Activated naive CD8-positive, alpha-beta T cell treated with anti-CD3 and anti-CD28 coated beads, Interleukin-2, amount 50 U/mL, for 16 hours (primary cell): ENCODE results near the gene CYB5A.
"Not testable (repeated sequence)": the region's sequence is repeated elsewhere in the genome, so short reads cannot be mapped to it uniquely, and the experiment has no call there.

Experiments
- DNase-seq: peaks from one replicate; pipeline ENCODE4 v3.0.0-alpha.2; 2020; ENCODE audit warnings: low read depth, low spot score

CYB5A gene, protein sequence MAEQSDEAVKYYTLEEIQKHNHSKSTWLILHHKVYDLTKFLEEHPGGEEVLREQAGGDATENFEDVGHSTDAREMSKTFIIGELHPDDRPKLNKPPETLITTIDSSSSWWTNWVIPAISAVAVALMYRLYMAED

DNA sequence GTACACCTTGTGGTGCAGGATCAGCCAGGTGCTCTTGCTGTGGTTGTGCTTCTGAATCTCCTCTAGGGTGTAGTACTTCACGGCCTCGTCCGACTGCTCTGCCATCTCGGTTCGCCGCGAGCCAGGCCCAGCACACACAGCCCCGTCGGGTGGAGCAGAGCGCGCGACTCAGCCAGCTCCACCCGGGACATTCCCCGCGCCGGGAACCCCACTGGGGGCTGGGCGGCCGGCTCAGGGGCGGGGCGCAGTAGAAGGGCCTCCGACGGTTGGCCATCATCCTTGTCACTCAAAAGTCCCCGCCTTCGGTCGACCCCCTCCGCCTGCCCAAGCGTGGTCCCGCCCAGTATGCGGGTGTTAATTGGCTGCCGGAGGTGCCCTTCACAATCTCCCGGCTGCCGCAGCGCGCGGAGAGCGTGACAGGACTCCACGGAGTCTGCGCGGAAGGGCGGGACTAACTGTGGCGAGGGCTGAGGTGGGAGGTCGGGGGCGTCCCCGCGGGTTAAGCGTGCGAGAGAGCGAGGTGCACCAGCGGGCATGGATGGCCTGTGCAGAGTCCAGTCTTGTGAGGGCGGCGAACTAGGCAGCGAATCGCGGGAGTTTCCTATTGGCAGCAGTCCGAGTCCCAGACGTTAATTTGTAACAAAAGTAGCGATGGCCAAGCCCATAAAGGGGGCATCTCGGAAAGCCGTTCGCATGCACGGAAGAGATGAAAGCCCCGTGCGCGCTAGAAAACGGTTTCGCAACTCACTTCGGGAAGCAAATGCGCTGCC, at the start of gene CYB5A:
Gene CYB5A (minus strand): TSS at position 193 of the 770 bp plus-strand sequence. CDS start 88 bp downstream, at position 105.
- peak; percentile 97 for DNase-seq

DNA sequence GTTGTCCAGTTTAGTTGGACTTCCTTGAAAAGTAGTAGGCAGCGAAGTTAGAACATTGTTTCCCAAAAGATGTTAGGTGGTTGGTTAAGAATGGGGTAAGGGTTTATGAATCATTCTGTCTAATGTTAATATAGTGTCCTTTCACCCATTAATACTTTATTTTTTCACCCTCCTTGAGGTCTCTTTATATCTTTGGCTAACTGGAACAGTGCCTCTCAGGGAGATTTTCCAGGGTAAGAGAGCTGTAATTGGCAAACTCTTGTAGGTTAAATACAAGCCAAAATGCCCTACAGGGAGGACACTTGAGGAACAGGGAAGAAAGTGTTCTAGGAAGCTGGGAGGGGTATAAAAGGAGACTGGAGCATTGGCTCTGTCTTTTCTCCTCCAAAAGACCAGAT, 46.1 kb upstream of the CYB5A start:
- DNase-seq, result no peak

DNA sequence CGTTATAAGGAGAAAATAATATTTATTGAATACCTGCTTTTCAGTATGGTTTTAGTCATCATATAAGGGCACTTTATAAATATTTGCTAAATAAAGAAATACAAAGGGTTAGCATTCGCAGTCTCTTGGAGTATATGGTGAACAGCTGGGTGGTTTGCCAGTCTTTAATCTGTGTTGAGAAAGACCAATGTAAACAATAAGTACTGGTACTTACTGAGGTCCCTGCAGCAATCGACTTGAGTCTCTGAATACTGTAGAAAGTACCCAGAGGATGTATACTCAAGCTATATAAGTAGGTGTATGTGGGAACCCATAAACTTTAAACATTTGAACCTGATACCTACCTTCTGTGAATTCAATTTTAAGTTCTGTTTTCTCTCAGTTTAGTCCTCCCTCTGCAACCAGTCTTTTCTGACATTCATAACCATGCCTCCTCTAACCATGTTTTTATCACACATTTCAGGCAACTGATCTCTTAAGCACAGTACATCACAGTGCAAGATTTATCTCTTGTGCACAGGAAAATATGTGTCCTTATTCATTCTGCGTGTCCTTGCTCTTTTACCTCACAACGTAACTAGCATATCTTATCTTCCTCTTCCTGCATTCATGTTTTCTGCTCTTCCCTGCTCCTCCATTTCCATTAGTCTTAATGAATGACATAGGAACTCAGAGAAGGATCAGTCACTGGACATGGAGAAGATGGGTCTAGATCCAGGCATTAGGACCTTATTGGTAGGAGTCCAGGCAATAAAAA, 45.6 kb upstream of the CYB5A start:
- DNase-seq, result no peak

DNA sequence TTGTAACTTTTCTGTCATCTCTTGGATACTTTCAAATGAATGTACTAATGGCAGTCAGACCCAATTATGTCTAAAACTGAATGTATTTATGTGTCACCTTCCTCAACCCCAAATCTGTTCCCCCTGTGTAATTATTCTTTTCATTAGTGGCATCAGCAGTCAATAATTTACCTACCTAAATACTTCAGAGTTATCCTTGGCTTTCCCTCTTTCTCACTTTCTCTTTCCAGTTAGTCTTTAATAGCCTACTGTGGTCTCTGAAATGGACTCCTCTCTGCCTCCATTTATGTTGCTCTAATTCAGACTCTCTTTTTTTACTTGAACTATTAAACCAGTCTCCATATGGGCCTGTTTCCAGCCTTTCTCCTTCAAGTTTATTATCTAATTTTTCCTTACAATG, 44.9 kb upstream of the CYB5A start:
- DNase-seq, result no peak

DNA sequence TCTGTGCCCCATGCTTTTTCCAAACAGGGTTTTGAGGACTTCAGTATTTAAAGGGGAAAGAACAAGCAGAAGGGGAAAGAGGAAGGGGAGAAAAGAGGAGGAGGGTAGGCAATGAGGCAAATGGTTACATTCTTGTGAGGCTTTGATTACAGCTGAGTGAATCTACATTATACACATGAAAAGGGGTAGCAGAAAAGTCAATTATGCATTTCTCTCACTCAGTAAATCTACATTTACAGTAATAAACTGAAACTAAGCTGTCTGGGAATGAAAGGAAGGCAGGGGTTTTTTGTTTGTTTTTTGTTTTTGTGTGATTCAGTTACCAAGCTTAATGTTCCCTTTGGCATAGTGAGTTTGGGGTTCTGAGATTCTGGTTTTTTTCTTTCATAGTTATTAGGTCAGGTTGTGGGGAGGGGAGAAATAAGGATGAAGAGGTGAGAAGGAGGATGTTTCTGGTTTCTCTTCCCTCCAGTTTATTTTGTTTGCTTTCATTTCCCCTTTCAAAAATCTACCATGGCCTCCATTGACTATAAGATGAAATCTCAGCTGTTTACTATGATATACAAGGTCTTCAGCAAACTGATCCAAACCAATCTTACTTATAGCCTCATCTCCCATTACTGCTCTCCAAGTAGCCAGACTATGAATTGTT, 42.6 kb upstream of the CYB5A start:
- no peak for DNase-seq

DNA sequence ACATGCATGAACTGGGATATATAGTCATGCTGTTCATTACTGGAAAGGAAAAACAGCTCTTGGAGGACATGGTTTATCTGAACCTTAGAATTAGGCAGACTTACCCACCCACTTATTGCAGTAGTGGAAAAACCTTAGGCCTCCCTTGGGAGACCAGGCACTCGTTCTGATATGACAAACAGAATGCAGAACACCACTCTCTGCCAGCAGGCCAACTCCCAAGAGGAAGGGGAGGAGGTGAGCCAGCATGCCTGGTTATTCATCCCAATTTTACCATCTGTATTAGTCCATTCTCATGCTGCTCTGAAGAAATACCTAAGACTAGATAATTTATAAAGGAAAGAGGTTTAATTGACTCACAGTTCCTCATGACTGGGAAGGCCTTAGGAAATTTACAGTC, 41.3 kb upstream of the CYB5A start:
- DNase-seq, result no peak

DNA sequence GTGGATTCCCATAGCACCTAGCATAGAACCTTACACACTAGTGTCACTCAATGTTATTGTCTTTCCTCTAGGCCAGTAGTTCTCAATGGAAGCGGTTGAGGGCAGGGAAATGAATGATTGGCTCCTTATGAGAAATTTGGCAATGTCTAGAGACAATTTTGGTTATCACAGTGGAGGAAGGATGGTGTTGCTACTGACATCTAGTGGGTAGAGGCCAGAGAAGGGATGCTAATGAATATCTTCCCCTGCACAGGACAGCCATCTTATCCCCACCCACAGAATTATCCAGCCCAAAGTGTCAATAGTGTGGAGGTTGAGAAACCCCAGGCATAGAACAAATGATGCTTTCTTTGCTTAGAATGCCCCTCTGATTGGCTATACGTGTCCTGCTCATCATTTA, 39.6 kb upstream of the CYB5A start:
- DNase-seq, result no peak

DNA sequence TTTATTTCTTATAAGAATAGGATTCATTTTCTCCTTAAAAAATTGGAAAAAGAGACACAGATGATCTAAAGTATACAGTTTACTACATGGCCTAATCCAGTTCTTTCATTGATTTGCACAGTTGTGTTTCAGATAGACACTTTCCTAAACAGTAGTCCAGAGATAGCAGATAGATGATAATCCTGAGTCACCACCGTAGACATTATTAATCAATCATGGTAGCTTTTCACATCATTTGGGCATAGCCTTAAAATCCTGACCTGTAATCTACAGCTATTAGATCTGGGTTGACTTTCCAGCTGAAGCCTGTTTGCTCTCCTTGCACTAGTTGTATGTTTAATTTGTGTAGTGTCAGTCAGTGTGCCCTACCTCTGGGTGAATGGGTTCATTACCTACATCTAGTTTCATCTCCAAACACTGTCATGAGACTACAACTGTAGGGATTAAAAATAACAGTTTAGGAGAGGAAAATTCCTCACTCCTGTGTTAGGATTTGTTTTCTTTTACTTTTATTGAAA, 38.0 kb upstream of the CYB5A start:
- DNase-seq, result no peak

DNA sequence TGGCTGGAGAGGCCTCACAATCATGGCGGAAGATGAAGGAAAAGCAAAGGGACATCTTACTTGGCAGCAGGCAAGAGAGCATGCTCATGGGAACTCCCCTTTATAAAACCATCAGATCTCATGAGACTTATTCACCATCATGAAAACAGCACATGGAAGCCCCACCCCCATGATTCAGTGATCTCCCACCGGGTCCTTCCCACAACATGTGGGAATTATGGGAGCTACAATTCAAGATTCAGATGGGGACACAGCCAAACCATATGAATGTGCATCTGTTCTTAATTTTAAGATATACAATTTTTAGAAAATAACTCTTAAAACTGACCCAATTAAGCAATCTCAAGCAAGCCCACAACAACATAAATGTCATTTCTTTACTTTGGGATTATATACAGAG, 36.4 kb upstream of the CYB5A start:
- DNase-seq, result no peak

DNA sequence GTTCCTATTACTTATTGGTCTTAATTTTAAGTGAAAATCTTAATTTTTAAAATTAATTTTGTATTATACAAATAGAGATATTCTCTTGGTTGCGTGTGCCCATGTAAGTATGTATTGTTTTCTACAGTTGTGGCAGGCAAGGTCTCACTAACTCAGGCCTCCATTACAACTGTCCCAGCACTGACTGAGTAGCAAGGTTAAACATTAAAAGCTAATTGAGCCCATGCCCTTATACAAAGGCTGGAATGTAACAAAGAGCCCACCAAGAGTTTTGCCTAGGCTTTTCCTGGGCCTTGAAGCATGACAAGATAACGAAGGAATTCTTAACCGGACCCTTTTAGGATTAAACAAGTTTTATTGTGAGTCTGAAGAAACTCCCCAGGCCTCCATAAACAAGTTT, 35.0 kb upstream of the CYB5A start:
- DNase-seq, result not testable (repeated sequence)

DNA sequence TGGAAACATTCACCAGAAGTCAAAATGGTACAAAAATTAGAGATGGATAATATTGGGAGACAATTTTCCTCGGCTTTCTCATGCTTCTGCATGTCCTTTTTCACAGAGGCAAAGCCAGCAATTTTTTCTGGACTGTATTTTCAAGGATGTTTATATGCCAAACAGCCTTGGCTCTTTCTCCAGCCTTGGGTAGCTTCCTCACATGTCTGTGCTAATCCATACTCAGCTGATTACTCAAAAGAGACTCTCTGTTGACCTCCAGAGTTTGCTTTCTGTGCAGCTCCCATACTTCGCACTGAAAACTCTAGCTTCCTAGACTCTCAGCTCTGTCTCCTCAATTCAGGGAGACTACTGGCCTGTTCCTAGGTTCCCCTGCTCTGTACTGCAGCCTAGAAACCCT, 34.5 kb upstream of the CYB5A start:
- DNase-seq, result no peak

DNA sequence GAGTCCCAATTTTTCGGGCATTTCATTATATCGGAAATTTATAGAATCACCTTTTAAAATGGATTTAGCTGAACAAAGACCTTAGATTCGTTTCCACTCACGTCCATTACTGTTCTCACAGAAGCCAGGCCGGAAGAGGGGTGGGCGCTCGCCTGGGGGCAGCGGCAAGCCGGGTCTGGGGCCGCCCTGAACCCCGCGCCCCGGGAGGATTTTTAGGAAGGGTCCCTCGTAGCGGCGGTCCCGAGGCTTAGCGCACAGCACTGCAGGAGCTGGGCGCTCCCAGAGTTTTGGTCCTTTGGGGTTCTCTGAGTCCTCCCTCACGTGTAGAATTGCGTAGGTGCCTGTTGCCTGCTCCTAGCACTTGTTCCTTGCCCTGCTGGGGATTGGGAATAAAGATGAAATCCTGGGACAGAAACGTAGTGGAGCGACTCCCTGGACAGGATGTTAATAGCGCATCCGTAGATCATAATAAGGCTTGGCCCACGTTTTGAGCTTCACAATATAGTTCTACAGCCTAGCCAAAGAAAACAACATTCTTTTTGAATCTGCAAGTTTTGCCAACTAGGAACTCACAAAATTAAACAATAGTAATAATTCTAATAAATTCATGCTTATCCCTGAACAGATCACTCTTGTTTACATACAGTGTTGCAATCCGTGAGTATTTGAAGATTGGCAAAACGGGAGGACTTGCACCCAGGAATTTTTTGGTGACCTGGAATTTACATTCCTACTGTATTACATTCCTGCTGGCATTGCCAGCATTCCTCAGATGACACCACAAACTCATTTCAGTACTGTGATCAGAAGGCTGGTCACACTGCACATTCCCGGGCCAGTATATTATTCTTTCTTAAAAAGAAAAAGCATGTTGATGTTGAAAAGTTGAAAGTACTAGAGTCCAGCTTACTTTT, 24.8 kb upstream of the CYB5A start:
- no peak for DNase-seq

DNA sequence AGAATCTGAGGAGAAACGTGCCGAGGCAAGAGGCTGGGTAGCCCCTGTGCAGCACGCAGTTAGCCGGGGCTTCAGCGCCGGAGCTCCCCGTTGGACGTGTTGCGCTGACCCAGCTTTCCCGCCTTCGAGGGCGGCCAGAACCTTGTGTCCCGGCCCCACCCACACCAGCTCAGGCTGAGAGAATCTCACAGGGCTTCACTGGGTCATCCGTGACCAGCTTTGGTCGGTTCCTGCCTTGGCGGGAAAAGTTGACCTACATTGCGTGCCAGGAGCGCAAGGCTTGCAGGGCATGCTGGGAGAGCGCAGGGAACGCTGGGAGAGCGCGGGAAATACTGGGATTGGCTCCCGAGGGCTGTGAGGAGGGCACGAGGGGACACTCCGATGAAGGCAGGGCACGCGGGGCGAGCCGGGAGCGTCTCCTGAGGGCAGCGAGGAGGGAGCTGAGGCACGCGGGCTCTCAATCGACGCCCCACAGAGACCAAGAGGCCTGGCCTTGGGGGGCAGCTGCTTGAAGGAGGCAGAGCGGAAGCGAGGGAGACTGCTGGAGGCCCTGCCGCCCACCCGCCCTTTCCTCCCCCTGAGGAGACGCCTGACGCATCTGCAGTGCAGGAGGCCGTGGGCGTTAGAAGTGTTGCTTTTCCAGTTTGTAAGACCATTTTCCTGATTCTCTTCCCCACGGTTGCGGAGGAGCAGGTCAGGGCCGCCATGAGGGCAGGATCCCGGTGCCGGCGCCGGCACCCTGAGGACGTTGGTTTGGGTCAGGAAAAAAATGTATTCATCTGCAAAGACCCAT, 23.9 kb upstream of the CYB5A start, which contains the start of gene C18orf63:
Gene C18orf63 (plus strand): TSS at position 376 of the 793 bp plus-strand sequence. CDS start 2,027 bp downstream, outside the sequence.
- no peak for DNase-seq

DNA sequence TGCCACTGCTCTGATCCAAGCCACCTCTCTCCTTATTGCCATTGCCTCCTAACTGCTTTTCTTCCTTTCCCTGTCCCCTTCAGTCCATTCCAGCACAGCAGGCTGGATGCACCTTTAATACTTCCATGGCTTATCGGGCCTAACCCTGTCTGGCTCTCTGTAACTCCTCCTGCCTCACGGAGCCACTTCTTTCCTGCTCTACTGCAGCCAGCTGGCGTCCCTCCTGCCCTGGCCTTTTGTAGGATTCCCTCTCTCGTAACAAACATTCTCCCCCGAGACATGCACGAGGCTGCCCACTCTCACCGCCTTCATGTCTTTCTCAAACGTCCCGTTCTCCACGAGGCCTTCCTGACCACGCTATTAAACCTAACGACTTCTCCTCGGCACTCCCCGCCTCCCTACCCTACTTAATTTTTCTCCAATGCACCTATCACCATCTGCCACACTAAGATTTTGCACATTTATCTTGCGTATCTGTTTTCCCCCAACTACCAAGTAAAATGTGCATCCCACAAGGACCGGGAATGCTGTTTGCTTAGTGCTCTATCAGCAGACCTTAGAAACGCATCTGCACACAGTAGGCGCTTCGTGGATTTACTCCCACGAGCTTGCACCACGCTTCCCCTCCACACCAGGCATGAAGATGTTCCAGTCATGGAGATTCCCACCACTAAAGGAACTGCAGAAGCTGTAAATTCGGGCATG, 23.1 kb upstream of the CYB5A start:
- no peak for DNase-seq

DNA sequence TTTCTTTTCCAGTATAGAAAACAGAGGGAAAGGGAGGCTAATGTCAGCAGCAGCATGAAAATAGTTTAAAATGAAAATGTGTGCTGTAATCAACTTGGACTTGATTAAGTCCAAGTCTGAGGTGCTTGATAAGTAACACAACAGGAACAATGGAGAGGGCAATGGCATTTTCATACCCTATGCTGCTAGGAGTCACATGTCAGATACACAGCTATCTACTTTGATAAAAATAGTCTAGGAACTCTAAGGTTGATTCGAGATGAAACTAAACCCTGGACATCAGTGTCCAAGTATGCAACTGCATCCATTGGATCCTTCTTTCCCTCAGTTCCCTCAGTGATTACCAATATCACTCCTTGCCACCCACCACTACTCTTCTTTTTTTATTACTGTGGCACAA, 19.2 kb upstream of the CYB5A start:
- no peak for DNase-seq

DNA sequence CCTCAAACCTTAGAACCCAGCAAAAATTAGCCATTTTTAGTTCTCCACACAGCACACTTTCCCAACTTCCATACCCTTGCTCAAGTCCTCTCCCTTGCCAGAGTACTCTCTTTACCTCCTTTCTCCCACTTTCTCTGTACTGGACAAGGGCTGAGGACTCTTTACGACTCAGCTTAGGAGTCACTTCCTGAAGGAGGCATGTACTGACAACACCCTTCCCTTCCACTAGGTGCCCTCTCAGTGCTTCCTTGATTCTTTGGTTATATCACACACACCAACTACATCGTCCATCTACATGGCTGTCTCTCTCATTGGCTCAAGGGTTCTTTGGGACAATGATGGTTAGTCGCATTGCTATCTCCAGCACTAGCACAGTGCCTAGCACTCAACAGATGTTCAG, 18.6 kb upstream of the CYB5A start:
- DNase-seq, result no peak

DNA sequence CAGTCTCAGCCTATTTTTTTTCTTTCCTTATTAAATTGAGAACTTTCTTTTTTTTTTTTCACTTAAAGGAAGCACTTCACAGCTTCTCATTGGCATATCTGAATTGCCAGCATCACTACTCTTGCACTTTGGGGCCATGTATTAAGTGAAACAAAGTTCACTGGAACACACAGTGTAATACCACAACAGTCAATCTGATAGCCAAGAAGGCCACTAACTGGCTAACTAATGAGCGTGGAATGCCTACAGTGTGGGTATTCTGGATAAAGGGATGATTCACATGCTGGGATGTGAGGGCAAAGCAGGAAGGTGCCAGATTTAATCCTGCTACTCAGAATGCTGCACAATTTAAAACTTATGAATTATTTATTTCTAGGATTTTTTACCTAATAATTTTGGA, 12.2 kb upstream of the CYB5A start:
- no peak for DNase-seq

DNA sequence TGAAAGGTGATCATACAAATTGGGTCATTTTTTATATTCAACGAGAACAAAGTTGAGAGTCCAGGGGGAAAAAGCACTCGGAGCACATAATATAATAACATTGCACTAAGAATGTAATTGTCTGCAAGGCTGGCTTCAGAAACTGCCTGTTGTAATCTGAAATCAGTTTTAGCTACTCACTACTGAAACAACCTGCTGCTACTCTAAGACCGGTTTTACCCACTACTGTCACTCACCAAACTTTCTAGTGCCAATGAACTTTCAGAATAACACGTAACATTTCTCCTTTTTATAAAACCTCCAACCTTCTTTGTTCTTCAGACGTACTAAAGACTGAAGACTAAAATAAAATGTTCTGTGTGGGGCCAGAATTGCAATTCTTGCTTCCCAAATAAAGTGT, 11.5 kb upstream of the CYB5A start:
- DNase-seq, result no peak

DNA sequence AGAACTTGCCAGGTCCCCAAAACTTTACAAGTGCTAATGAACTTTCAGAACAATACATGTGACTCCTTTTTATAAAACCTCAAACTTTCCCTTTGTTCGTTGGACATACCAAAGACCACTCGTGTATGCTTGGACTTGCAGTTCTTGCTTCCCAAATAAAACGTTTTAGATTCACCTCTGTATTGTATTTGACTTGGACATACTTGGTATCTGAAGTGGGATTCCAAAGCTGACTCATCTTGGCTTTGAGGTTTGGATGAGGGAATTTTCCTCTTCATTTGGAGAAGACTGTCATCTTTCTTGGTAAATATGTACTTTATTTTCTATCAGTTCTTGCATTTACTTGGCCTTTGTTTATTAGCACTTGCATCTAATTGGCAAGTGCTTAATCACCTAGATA, 8.0 kb upstream of the CYB5A start:
- DNase-seq, result no peak

DNA sequence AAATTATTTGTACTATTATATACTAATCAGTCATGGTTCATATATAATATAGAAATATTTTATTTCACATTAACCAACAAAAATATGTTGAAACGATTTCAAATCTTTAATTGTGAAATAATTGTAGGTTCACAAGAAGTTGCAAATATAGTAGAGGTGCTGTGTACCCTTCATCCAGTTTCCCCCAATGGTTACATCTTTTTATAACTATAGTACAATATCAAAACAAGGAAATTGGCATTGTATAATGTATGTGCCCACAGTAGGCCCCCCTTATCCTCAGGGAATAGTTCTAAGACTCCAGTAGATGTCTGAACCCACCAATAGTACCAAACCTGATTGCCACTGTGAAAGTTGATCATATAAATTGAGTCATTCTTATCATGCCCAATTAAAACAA, 7.4 kb upstream of the CYB5A start:
- no peak for DNase-seq
